Measurements from ENCODE around the gene CCDC8.

GRCh38 chr19:46390121-46390858, 23.1 kb downstream of the CCDC8 start:
- TF ChIP-seq POLR2AphosphoS5 (IDR thresholded peaks at IDR 0.05) (no peak), CTCF (IDR thresholded peaks at IDR 0.05) (no peak)
